Measurements from ENCODE around the gene TEX11. TPM values are rescaled to one million over a fixed set of nuclear protein-coding genes. Genes with fewer than 3 reads are reported as not detected.
"Not testable (repeated sequence)": the region's sequence is repeated elsewhere in the genome, so short reads cannot be mapped to it uniquely, and the experiment has no call there.

TEX11 gene
- total RNA-seq, 1 experiment from 2014 or later, result not detected

- no peaks in the 10 kb centered on the region for H3K36me3 ChIP-seq (ENCODE audit: insufficient read depth, low read length, poor library complexity, severe bottlenecking)
- POLR2A ChIA-PET (ENCODE audit: low non-redundant PET), result no interaction called here
- DNase-seq (ENCODE audit: low spot score), result no peak
- no peak overlapping the region for H3K27ac ChIP-seq (ENCODE audit: low read depth, low read length, poor library complexity, severe bottlenecking)
- CTCF ChIA-PET, result no interaction called here
- no peak for TF ChIP-seq EZH2 (IDR thresholded peaks at IDR 0.05; ENCODE audit: borderline replicate concordance, low read depth, low read length, poor library complexity, severe bottlenecking)
- TF ChIP-seq, protein P1, sequence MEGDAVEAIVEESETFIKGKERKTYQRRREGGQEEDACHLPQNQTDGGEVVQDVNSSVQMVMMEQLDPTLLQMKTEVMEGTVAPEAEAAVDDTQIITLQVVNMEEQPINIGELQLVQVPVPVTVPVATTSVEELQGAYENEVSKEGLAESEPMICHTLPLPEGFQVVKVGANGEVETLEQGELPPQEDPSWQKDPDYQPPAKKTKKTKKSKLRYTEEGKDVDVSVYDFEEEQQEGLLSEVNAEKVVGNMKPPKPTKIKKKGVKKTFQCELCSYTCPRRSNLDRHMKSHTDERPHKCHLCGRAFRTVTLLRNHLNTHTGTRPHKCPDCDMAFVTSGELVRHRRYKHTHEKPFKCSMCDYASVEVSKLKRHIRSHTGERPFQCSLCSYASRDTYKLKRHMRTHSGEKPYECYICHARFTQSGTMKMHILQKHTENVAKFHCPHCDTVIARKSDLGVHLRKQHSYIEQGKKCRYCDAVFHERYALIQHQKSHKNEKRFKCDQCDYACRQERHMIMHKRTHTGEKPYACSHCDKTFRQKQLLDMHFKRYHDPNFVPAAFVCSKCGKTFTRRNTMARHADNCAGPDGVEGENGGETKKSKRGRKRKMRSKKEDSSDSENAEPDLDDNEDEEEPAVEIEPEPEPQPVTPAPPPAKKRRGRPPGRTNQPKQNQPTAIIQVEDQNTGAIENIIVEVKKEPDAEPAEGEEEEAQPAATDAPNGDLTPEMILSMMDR (conservative IDR thresholded peaks at IDR 0.05; ENCODE audit: low read depth, low read length), result no peak
- H3K9me3 ChIP-seq (ENCODE audit: low read depth, low read length, poor library complexity, severe bottlenecking), result no peaks in the 10 kb centered on the region
- no TSS peak for BruUV-seq (replicated peaks)
- no peaks in the 10 kb centered on the region for H3K4me1 ChIP-seq (ENCODE audit: insufficient read depth, low read length, poor library complexity, severe bottlenecking)
- H3K27me3 ChIP-seq (replicated peaks; ENCODE audit: insufficient read depth, low read depth, low read length, poor library complexity), result no peaks in the 10 kb centered on the region
- intact Hi-C loops (cut with micrococcal nuclease; ENCODE audit: unreplicated experiment), result no loop called here
- no peak overlapping the region for H3K4me3 ChIP-seq (ENCODE audit: low read depth, low read length, poor library complexity, severe bottlenecking)
Observed at GRCh38 chrX:70852294-70852693, 56.2 kb downstream of the TEX11 start.

GRCh38 chrX:70844081-70844480 is 64.4 kb downstream of the TEX11 start:
- H3K9me3 ChIP-seq (ENCODE audit: low read depth, low read length, poor library complexity, severe bottlenecking); H3K27me3 ChIP-seq (replicated peaks; ENCODE audit: insufficient read depth, low read depth, low read length, poor library complexity); CTCF ChIA-PET; H3K27ac ChIP-seq (ENCODE audit: low read depth, low read length, poor library complexity, severe bottlenecking); DNase-seq (ENCODE audit: low spot score); POLR2A ChIA-PET (ENCODE audit: low non-redundant PET); H3K36me3 ChIP-seq (ENCODE audit: insufficient read depth, low read length, poor library complexity, severe bottlenecking); BruUV-seq (replicated peaks); H3K4me3 ChIP-seq (ENCODE audit: low read depth, low read length, poor library complexity, severe bottlenecking); H3K4me1 ChIP-seq (ENCODE audit: insufficient read depth, low read length, poor library complexity, severe bottlenecking); intact Hi-C loops (cut with micrococcal nuclease; ENCODE audit: unreplicated experiment): not testable (repeated sequence)

GRCh38 chrX:70843620-70844019 is 64.9 kb downstream of the TEX11 start:
- H3K4me1 ChIP-seq (ENCODE audit: insufficient read depth, low read length, poor library complexity, severe bottlenecking); H3K36me3 ChIP-seq (ENCODE audit: insufficient read depth, low read length, poor library complexity, severe bottlenecking); H3K27me3 ChIP-seq (replicated peaks; ENCODE audit: insufficient read depth, low read depth, low read length, poor library complexity); H3K9me3 ChIP-seq (ENCODE audit: low read depth, low read length, poor library complexity, severe bottlenecking); DNase-seq (ENCODE audit: low spot score); BruUV-seq (replicated peaks); H3K4me3 ChIP-seq (ENCODE audit: low read depth, low read length, poor library complexity, severe bottlenecking); POLR2A ChIA-PET (ENCODE audit: low non-redundant PET); H3K27ac ChIP-seq (ENCODE audit: low read depth, low read length, poor library complexity, severe bottlenecking); intact Hi-C loops (cut with micrococcal nuclease; ENCODE audit: unreplicated experiment); CTCF ChIA-PET: not testable (repeated sequence)

DNA sequence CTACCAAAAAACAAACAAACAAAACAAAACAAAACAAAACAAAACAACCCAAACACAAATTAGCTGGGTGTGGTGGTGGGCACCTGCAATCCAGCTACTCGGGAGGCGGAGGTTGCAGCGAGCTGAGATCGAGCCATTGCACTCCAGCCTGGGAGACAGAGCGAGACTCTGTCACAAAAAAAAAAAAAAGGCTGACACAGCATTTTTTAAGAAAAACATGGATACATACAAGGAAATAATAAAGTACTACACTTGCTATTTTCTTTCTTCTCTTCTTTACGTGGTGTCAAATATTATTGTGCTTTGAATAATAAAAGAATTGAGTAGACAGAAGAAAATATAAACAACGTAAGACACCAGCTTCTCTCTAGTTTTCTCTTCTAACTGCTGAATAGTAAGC is 73.9 kb downstream of the TEX11 start:
- H3K4me3 ChIP-seq (ENCODE audit: low read depth, low read length, poor library complexity, severe bottlenecking), result no peak overlapping the region
- POLR2A ChIA-PET (ENCODE audit: low non-redundant PET), result no interaction called here
- H3K27ac ChIP-seq (ENCODE audit: low read depth, low read length, poor library complexity, severe bottlenecking), result no peak overlapping the region
- CTCF ChIA-PET, result no interaction called here
- no TSS peak for BruUV-seq (replicated peaks)
- no peaks in the 10 kb centered on the region for H3K9me3 ChIP-seq (ENCODE audit: low read depth, low read length, poor library complexity, severe bottlenecking)
- no peak for DNase-seq (ENCODE audit: low spot score)
- no peaks in the 10 kb centered on the region for H3K27me3 ChIP-seq (replicated peaks; ENCODE audit: insufficient read depth, low read depth, low read length, poor library complexity)
- H3K4me1 ChIP-seq (ENCODE audit: insufficient read depth, low read length, poor library complexity, severe bottlenecking), result no peaks in the 10 kb centered on the region
- no peaks in the 10 kb centered on the region for H3K36me3 ChIP-seq (ENCODE audit: insufficient read depth, low read length, poor library complexity, severe bottlenecking)
- TF ChIP-seq EZH2 (IDR thresholded peaks at IDR 0.05; ENCODE audit: borderline replicate concordance, low read depth, low read length, poor library complexity, severe bottlenecking), result no peak
- TF ChIP-seq, protein P1 (conservative IDR thresholded peaks at IDR 0.05; ENCODE audit: low read depth, low read length), result no peak
- intact Hi-C loops (cut with micrococcal nuclease; ENCODE audit: unreplicated experiment), result no loop called here
